Neural crest cell (in vitro differentiated cells): ENCODE measurements around the gene ATXN7L1. TPM values are rescaled to one million over a fixed set of nuclear protein-coding genes. Genes with fewer than 3 reads are reported as not detected.
A peak's percentile ranks its signal among the peaks of the same experiment; 100 is the strongest.

ENCODE experiments used
- DNase-seq: peaks from one replicate; pipeline ENCODE4 v3.0.0; 2021; ENCODE audit warnings: low read depth, mixed read lengths, low spot score
- H3K27ac Mint-ChIP-seq: one replicate; pipeline ENCODE4 v1.8.0; 2021; ENCODE audit warnings: mild to moderate bottlenecking, mixed read lengths; ENCODE audit not compliant: unreplicated experiment
- H3K27me3 Mint-ChIP-seq: 2 replicates; pipeline ENCODE4 v1.8.0; 2021; ENCODE audit warnings: low read depth, mild to moderate bottlenecking, mixed read lengths
- H3K36me3 Mint-ChIP-seq: 2 replicates; pipeline ENCODE4 v1.8.0; 2021; ENCODE audit warnings: low read depth, mild to moderate bottlenecking, mixed read lengths
- H3K4me1 Mint-ChIP-seq: 2 replicates; pipeline ENCODE4 v1.8.0; 2021; ENCODE audit warnings: mixed read lengths
- H3K4me3 Mint-ChIP-seq: one replicate; pipeline ENCODE4 v1.8.0; 2021; ENCODE audit warnings: mild to moderate bottlenecking, mixed read lengths
- H3K9me3 Mint-ChIP-seq: 2 replicates; pipeline ENCODE4 v1.8.0; 2021; ENCODE audit warnings: mixed read lengths
- CTCF ChIP-seq: fragments of 200-600 bp; sonication (generic); conservative IDR thresholded peaks from 2 replicates; pipeline ENCODE4 v1.5.0; 2021; ENCODE audit warnings: antibody characterized with exemption, mild to moderate bottlenecking
- total RNA-seq: library from RNA; stranded (reverse); gene quantifications from 2 replicates; pipeline ENCODE4 v1.2.1, GENCODE V29; 2021

ATXN7L1 gene
- total RNA-seq, 1 donor from 2014 or later, result 14.4 TPM

GRCh38 chr7:105688617-105689016 lies 187.8 kb downstream of the ATXN7L1 start:
- no peak for TF ChIP-seq CTCF
- Mint-ChIP-seq H3K4me3 (peak overlapping the region; percentile 54), H3K27ac (no peak overlapping the region), H3K27me3 (peaks cover 3% of the 10 kb centered on the region), H3K9me3 (peaks cover 2% of the 10 kb centered on the region), H3K36me3 (peaks cover 2% of the 10 kb centered on the region), H3K4me1 (peaks cover 40% of the 10 kb centered on the region)
- DNase-seq, result no peak

- no peak for TF ChIP-seq CTCF
- H3K4me3 Mint-ChIP-seq, result no peak overlapping the region
- H3K9me3 Mint-ChIP-seq, result peaks cover 2% of the 10 kb centered on the region
- H3K36me3 Mint-ChIP-seq, result peaks cover 2% of the 10 kb centered on the region
- no peak for DNase-seq
- no peaks in the 10 kb centered on the region for H3K27me3 Mint-ChIP-seq
- H3K27ac Mint-ChIP-seq, result no peak overlapping the region
- H3K4me1 Mint-ChIP-seq, result peaks cover 18% of the 10 kb centered on the region
Measured at GRCh38 chr7:105685161-105685560, 191.2 kb downstream of the ATXN7L1 start.

- DNase-seq, result no peak
- no peak overlapping the region for H3K27ac Mint-ChIP-seq
- no peaks in the 10 kb centered on the region for H3K36me3 Mint-ChIP-seq
- no peak for TF ChIP-seq CTCF
- no peaks in the 10 kb centered on the region for H3K9me3 Mint-ChIP-seq
- no peak overlapping the region for H3K4me3 Mint-ChIP-seq
- no peaks in the 10 kb centered on the region for H3K27me3 Mint-ChIP-seq
- H3K4me1 Mint-ChIP-seq, result peaks cover 4% of the 10 kb centered on the region
Measured at GRCh38 chr7:105682341-105683060, 193.9 kb downstream of the ATXN7L1 start.

- no peak for DNase-seq
- Mint-ChIP-seq H3K4me3 (no peak overlapping the region), H3K27ac (no peak overlapping the region), H3K9me3 (no peaks in the 10 kb centered on the region), H3K36me3 (no peaks in the 10 kb centered on the region), H3K27me3 (no peaks in the 10 kb centered on the region), H3K4me1 (peaks cover 6% of the 10 kb centered on the region)
- TF ChIP-seq CTCF, result no peak
Measured at GRCh38 chr7:105680505-105681187, 195.8 kb downstream of the ATXN7L1 start.

- TF ChIP-seq CTCF, result no peak
- no peaks in the 10 kb centered on the region for H3K27me3 Mint-ChIP-seq
- H3K4me1 Mint-ChIP-seq, result peaks cover 6% of the 10 kb centered on the region
- no peaks in the 10 kb centered on the region for H3K9me3 Mint-ChIP-seq
- no peak overlapping the region for H3K4me3 Mint-ChIP-seq
- peak overlapping the region; percentile 87 for H3K27ac Mint-ChIP-seq
- H3K36me3 Mint-ChIP-seq, result no peaks in the 10 kb centered on the region
- DNase-seq, result no peak
Measured at GRCh38 chr7:105678811-105679495, 197.4 kb downstream of the ATXN7L1 start.
